ENCODE data around the gene FAM107B. TPM values are rescaled to one million over a fixed set of nuclear protein-coding genes. Genes with fewer than 3 reads are reported as not detected.

The FAM107B gene
- total and polyA plus RNA-seq, 2 experiments from 2014 or later = 11.0 to 17.6 TPM

DNA sequence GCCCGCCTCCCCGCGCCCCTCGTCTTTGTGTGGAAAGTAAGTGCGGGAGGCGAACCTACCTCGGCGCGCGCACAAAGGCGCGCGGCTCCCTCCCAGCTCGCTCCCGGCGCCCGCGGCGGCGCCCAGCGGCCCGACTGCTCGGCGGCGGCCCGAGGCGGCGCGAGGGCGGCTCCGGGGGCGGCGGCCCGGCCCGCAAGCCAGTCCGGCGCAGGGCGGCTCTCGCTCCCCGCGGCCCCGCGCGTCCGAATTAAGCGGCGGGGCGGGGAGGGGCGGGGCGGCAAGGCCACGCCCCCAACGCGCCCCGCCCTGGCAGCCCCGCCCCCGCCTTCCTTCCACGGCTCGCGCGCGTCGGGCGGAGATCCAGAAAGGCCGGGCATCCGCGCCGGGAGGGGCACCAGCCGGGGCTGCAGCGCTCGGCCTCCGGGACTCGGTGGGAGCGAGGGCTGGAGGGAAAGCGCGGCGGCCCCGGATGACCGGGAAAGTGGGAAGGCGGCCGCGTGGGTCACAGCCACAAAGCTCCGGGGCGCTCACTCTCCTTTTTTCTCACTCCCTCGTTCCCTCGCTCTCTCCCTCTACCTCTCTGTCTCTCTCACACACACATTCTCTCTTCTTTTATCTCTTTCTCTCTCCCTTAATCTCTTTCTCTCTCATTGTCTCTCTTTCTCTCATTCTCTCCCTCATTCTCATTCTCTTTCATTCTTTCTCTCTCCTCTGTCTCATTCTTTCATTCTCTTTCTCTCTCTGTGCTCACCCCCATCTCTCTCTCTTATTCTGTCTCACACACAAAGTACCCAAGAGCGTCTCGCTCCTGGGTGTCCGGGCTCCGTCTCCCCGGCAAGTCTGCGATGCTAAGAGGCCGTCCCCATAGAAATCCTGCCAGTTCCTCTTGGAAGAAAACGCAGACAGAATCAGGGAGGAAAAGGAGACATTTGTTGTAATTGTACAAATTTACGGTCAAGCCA, 170.2 kb downstream of the FAM107B start:
- H3K4me1 Mint-ChIP-seq = peaks cover 26% of the 10 kb centered on the region
- H2AFZ ChIP-seq = peak overlapping the region; percentile 100
- peak overlapping the region; percentile 91 for H3K4me2 ChIP-seq
- H3K9me2 ChIP-seq (ENCODE audit: insufficient read depth) = no peaks in the 10 kb centered on the region
- peak; percentile 81 for ATAC-seq
- H4K20me1 ChIP-seq (replicated peaks; ENCODE audit: insufficient read depth) = peaks cover 5% of the 10 kb centered on the region
- TF ChIP-seq ZNF331 (CRISPR knock-in tag; IDR thresholded peaks at IDR 0.05; ENCODE audit: low read depth) (no peak), POLR2AphosphoS5 (IDR thresholded peaks at IDR 0.05; ENCODE audit: low read depth) (peak; percentile 37; the same call in 1 of the 2 replicates), EZH2 (IDR thresholded peaks at IDR 0.05; ENCODE audit: low read depth, unreplicated experiment) (no peak), CREB1 (CRISPR knock-in tag; IDR thresholded peaks at IDR 0.05; ENCODE audit: low read depth) (no peak)
- no peaks in the 10 kb centered on the region for H3K36me3 ChIP-seq (ENCODE audit: insufficient read depth)
- DNase-seq (ENCODE audit: low spot score) = peak; percentile 74
- peaks cover 36% of the 10 kb centered on the region for H3K79me2 ChIP-seq (replicated peaks; ENCODE audit: insufficient read depth)
- peaks cover 3% of the 10 kb centered on the region; the same call in 1 of the 3 replicates for H3K9me3 Mint-ChIP-seq
- H3K27ac Mint-ChIP-seq = peak overlapping the region; percentile 1; the same call in 1 of the 2 replicates
- H3K4me1 ChIP-seq (ENCODE audit: insufficient read depth) = peaks cover 23% of the 10 kb centered on the region
- peaks cover 3% of the 10 kb centered on the region for H3F3A ChIP-seq (replicated peaks; ENCODE audit: low read depth)
- H3K27me3 ChIP-seq (ENCODE audit: insufficient read depth) = peaks cover 33% of the 10 kb centered on the region
- H3K27ac ChIP-seq (ENCODE audit: low read depth) = no peak overlapping the region
- H3K4me3 Mint-ChIP-seq = peak overlapping the region; percentile 85
- H3K27me3 Mint-ChIP-seq (ENCODE audit: insufficient read depth, low read depth, poor library complexity) = peaks cover 20% of the 10 kb centered on the region
- H3K36me3 Mint-ChIP-seq (ENCODE audit: low read depth) = peaks cover 14% of the 10 kb centered on the region; the same call in 2 of the 3 replicates
- H3K4me3 ChIP-seq = peak overlapping the region; percentile 73

DNA sequence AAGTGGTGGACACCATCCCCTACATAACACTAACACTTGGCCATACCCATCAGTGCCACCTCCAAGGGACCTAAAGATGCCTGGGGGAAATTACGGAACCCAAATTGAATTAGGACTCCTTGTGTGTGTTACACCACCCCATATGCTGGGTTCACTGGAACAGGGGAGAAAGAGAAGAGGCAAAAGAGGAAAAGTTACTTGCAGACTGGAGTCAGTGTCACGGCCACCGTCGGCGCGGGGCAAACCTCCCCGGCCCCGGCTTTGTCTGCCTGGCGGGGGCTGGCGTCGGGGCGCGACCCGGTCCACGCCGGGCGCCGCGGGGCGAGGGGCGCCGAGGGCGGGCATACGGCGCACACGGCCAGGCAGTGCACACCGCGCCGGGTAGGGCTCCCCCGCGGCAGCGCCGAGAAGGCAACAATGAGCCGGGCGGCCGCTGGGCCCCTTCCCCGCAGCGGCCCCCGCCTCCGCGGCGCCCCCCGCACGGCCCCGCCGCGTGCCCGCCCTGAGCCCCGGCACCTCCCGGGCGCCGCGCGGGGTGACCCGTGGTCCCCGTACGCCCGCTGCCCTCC, 171.1 kb downstream of the FAM107B start:
- H3K36me3 Mint-ChIP-seq (ENCODE audit: low read depth) = peaks cover 16% of the 10 kb centered on the region; the same call in 2 of the 3 replicates
- peak overlapping the region; percentile 57; the same call in 1 of the 2 replicates for H3K27ac Mint-ChIP-seq
- Histone ChIP-seq H3F3A (replicated peaks; ENCODE audit: low read depth) (peaks cover 3% of the 10 kb centered on the region), H3K4me3 (peak overlapping the region; percentile 76), H3K36me3 (ENCODE audit: insufficient read depth) (no peaks in the 10 kb centered on the region), H3K27ac (ENCODE audit: low read depth) (no peak overlapping the region), H3K27me3 (ENCODE audit: insufficient read depth) (peaks cover 33% of the 10 kb centered on the region), H3K4me1 (ENCODE audit: insufficient read depth) (peaks cover 23% of the 10 kb centered on the region), H4K20me1 (replicated peaks; ENCODE audit: insufficient read depth) (peaks cover 5% of the 10 kb centered on the region), H3K9me2 (ENCODE audit: insufficient read depth) (no peaks in the 10 kb centered on the region), H3K4me2 (peak overlapping the region; percentile 89), H3K79me2 (replicated peaks; ENCODE audit: insufficient read depth) (peaks cover 42% of the 10 kb centered on the region), H2AFZ (peak overlapping the region; percentile 94)
- H3K4me1 Mint-ChIP-seq = peaks cover 26% of the 10 kb centered on the region
- H3K27me3 Mint-ChIP-seq (ENCODE audit: insufficient read depth, low read depth, poor library complexity) = peaks cover 20% of the 10 kb centered on the region
- ATAC-seq (peak; percentile 58), DNase-seq (ENCODE audit: low spot score) (peak; percentile 41)
- peaks cover 3% of the 10 kb centered on the region; the same call in 1 of the 3 replicates for H3K9me3 Mint-ChIP-seq
- peak overlapping the region; percentile 94 for H3K4me3 Mint-ChIP-seq
- TF ChIP-seq JUNB (IDR thresholded peaks at IDR 0.05; ENCODE audit: unreplicated experiment) (no peak), POLR2AphosphoS5 (IDR thresholded peaks at IDR 0.05; ENCODE audit: low read depth) (no peak), ZNF331 (CRISPR knock-in tag; IDR thresholded peaks at IDR 0.05; ENCODE audit: low read depth) (no peak), ZNF114 (CRISPR knock-in tag; IDR thresholded peaks at IDR 0.05) (no peak), NANOG (IDR thresholded peaks at IDR 0.05; ENCODE audit: borderline replicate concordance) (no peak), EZH2 (IDR thresholded peaks at IDR 0.05; ENCODE audit: low read depth, unreplicated experiment) (no peak)
- TF ChIP-seq, protein P1, sequence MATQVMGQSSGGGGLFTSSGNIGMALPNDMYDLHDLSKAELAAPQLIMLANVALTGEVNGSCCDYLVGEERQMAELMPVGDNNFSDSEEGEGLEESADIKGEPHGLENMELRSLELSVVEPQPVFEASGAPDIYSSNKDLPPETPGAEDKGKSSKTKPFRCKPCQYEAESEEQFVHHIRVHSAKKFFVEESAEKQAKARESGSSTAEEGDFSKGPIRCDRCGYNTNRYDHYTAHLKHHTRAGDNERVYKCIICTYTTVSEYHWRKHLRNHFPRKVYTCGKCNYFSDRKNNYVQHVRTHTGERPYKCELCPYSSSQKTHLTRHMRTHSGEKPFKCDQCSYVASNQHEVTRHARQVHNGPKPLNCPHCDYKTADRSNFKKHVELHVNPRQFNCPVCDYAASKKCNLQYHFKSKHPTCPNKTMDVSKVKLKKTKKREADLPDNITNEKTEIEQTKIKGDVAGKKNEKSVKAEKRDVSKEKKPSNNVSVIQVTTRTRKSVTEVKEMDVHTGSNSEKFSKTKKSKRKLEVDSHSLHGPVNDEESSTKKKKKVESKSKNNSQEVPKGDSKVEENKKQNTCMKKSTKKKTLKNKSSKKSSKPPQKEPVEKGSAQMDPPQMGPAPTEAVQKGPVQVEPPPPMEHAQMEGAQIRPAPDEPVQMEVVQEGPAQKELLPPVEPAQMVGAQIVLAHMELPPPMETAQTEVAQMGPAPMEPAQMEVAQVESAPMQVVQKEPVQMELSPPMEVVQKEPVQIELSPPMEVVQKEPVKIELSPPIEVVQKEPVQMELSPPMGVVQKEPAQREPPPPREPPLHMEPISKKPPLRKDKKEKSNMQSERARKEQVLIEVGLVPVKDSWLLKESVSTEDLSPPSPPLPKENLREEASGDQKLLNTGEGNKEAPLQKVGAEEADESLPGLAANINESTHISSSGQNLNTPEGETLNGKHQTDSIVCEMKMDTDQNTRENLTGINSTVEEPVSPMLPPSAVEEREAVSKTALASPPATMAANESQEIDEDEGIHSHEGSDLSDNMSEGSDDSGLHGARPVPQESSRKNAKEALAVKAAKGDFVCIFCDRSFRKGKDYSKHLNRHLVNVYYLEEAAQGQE (IDR thresholded peaks at IDR 0.05; ENCODE audit: unreplicated experiment) = no peak
- TF ChIP-seq, protein P2, sequence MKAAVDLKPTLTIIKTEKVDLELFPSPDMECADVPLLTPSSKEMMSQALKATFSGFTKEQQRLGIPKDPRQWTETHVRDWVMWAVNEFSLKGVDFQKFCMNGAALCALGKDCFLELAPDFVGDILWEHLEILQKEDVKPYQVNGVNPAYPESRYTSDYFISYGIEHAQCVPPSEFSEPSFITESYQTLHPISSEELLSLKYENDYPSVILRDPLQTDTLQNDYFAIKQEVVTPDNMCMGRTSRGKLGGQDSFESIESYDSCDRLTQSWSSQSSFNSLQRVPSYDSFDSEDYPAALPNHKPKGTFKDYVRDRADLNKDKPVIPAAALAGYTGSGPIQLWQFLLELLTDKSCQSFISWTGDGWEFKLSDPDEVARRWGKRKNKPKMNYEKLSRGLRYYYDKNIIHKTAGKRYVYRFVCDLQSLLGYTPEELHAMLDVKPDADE (IDR thresholded peaks at IDR 0.05) = no peak

All from GM23338 (cell line).